Measurements from ENCODE around the gene TUG1. TPM values are rescaled to one million over a fixed set of nuclear protein-coding genes. Genes with fewer than 3 reads are reported as not detected.

Gene TUG1
- total RNA-seq, 1 experiment from 2014 or later: 103 TPM

- no peaks in the 10 kb centered on the region for H3K4me1 Mint-ChIP-seq (ENCODE audit: low read depth, unreplicated experiment)
- no peak overlapping the region for H3K4me3 Mint-ChIP-seq (ENCODE audit: unreplicated experiment)
- no peak overlapping the region for H3K27ac Mint-ChIP-seq (ENCODE audit: unreplicated experiment)
- H3K9me3 Mint-ChIP-seq (ENCODE audit: unreplicated experiment): no peaks in the 10 kb centered on the region
- TF ChIP-seq, protein P1, sequence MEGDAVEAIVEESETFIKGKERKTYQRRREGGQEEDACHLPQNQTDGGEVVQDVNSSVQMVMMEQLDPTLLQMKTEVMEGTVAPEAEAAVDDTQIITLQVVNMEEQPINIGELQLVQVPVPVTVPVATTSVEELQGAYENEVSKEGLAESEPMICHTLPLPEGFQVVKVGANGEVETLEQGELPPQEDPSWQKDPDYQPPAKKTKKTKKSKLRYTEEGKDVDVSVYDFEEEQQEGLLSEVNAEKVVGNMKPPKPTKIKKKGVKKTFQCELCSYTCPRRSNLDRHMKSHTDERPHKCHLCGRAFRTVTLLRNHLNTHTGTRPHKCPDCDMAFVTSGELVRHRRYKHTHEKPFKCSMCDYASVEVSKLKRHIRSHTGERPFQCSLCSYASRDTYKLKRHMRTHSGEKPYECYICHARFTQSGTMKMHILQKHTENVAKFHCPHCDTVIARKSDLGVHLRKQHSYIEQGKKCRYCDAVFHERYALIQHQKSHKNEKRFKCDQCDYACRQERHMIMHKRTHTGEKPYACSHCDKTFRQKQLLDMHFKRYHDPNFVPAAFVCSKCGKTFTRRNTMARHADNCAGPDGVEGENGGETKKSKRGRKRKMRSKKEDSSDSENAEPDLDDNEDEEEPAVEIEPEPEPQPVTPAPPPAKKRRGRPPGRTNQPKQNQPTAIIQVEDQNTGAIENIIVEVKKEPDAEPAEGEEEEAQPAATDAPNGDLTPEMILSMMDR (IDR thresholded peaks at IDR 0.05; ENCODE audit: insufficient read depth in 1 of 2, low read depth in 1 of 2, low read length in 1 of 2, severe bottlenecking in 1 of 2, unreplicated experiment in 1 of 2): no peak
- no peak for DNase-seq
- ChIA-PET CTCF (no interaction called here), POLR2A (no interaction called here)
- Histone ChIP-seq H3K9me3 (no peaks in the 10 kb centered on the region), H3K4me3 (ENCODE audit: low read depth, low read length) (no peak overlapping the region), H3K36me3 (ENCODE audit: control insufficient read depth, insufficient read depth, low read length) (no peaks in the 10 kb centered on the region), H3K27me3 (replicated peaks; ENCODE audit: control insufficient read depth, insufficient read depth, low read length) (no peaks in the 10 kb centered on the region), H3K4me1 (no peaks in the 10 kb centered on the region)
- no peaks in the 10 kb centered on the region for H3K27me3 Mint-ChIP-seq (ENCODE audit: insufficient read depth, unreplicated experiment)
- H3K36me3 Mint-ChIP-seq (ENCODE audit: insufficient read depth, unreplicated experiment): no peaks in the 10 kb centered on the region
- intact Hi-C loops (cut with micrococcal nuclease; ENCODE audit: unreplicated experiment): no loop called here
- no TSS peak for BruUV-seq (replicated peaks)
Observed at GRCh38 chr22:30992565-30992964, 23.5 kb downstream of the TUG1 start.

- no peaks in the 10 kb centered on the region for H3K9me3 ChIP-seq
- H3K36me3 ChIP-seq (ENCODE audit: control insufficient read depth, insufficient read depth, low read length): no peaks in the 10 kb centered on the region
- Mint-ChIP-seq H3K4me1 (ENCODE audit: low read depth, unreplicated experiment) (no peaks in the 10 kb centered on the region), H3K27me3 (ENCODE audit: insufficient read depth, unreplicated experiment) (no peaks in the 10 kb centered on the region), H3K4me3 (ENCODE audit: unreplicated experiment) (no peak overlapping the region), H3K27ac (ENCODE audit: unreplicated experiment) (no peak overlapping the region), H3K9me3 (ENCODE audit: unreplicated experiment) (no peaks in the 10 kb centered on the region), H3K36me3 (ENCODE audit: insufficient read depth, unreplicated experiment) (no peaks in the 10 kb centered on the region)
- intact Hi-C loops (cut with micrococcal nuclease; ENCODE audit: unreplicated experiment): no loop called here
- no peaks in the 10 kb centered on the region for H3K4me1 ChIP-seq
- no peak for DNase-seq
- BruUV-seq (replicated peaks): no TSS peak
- H3K4me3 ChIP-seq (ENCODE audit: low read depth, low read length): no peak overlapping the region
- POLR2A ChIA-PET: no interaction called here
- TF ChIP-seq, protein P1 (IDR thresholded peaks at IDR 0.05; ENCODE audit: insufficient read depth in 1 of 2, low read depth in 1 of 2, low read length in 1 of 2, severe bottlenecking in 1 of 2, unreplicated experiment in 1 of 2): no peak
- no peaks in the 10 kb centered on the region for H3K27me3 ChIP-seq (replicated peaks; ENCODE audit: control insufficient read depth, insufficient read depth, low read length)
- CTCF ChIA-PET: no interaction called here
Observed at GRCh38 chr22:30994960-30995359, 25.9 kb downstream of the TUG1 start.

- BruUV-seq (replicated peaks): no TSS peak
- Histone ChIP-seq H3K9me3 (no peaks in the 10 kb centered on the region), H3K4me1 (no peaks in the 10 kb centered on the region), H3K27me3 (replicated peaks; ENCODE audit: control insufficient read depth, insufficient read depth, low read length) (no peaks in the 10 kb centered on the region), H3K4me3 (ENCODE audit: low read depth, low read length) (no peak overlapping the region), H3K36me3 (ENCODE audit: control insufficient read depth, insufficient read depth, low read length) (no peaks in the 10 kb centered on the region)
- intact Hi-C loops (cut with micrococcal nuclease; ENCODE audit: unreplicated experiment): no loop called here
- ChIA-PET CTCF (no interaction called here), POLR2A (no interaction called here)
- no peaks in the 10 kb centered on the region for H3K9me3 Mint-ChIP-seq (ENCODE audit: unreplicated experiment)
- no peaks in the 10 kb centered on the region for H3K27me3 Mint-ChIP-seq (ENCODE audit: insufficient read depth, unreplicated experiment)
- no peak for DNase-seq
- H3K4me3 Mint-ChIP-seq (ENCODE audit: unreplicated experiment): no peak overlapping the region
- no peaks in the 10 kb centered on the region for H3K4me1 Mint-ChIP-seq (ENCODE audit: low read depth, unreplicated experiment)
- TF ChIP-seq, protein P1 (IDR thresholded peaks at IDR 0.05; ENCODE audit: insufficient read depth in 1 of 2, low read depth in 1 of 2, low read length in 1 of 2, severe bottlenecking in 1 of 2, unreplicated experiment in 1 of 2): no peak
- H3K27ac Mint-ChIP-seq (ENCODE audit: unreplicated experiment): no peak overlapping the region
- no peaks in the 10 kb centered on the region for H3K36me3 Mint-ChIP-seq (ENCODE audit: insufficient read depth, unreplicated experiment)
Observed at GRCh38 chr22:30996462-30996861, 27.4 kb downstream of the TUG1 start.

Measured in Caco-2 (cell line).